ENCODE measurements around the gene NPFF. TPM values are rescaled to one million over a fixed set of nuclear protein-coding genes. Genes with fewer than 3 reads are reported as not detected.

The NPFF gene
- total RNA-seq, 1 experiment from 2014 or later, result 0.59 TPM

- TF ChIP-seq ZNF423 (CRISPR knock-in tag; IDR thresholded peaks at IDR 0.05) (no peak), ZNF219 (CRISPR knock-in tag; IDR thresholded peaks at IDR 0.05; ENCODE audit: borderline replicate concordance) (no peak)
Observed at GRCh38 chr12:53523131-53523530, 15.8 kb upstream of the NPFF start (continued).

- CTCF ChIA-PET, result interaction anchor here (1.1 to 1.2 kb wide), 3 partner anchors 10 to 197 kb away, joined by 3 to 6 read pairs (median 4); partner anchors contain the start of gene AAAS
- Mint-ChIP-seq H3K27ac (no peak overlapping the region), H3K9me3 (no peaks in the 10 kb centered on the region), H3K4me1 (peaks cover 8% of the 10 kb centered on the region), H3K27me3 (ENCODE audit: low read depth) (no peaks in the 10 kb centered on the region), H3K4me3 (no peak overlapping the region), H3K36me3 (peaks cover 18% of the 10 kb centered on the region)
- DNase-seq (ENCODE audit: low spot score) (no peak), ATAC-seq (no peak)
- TF ChIP-seq GRHL2 (CRISPR knock-in tag; IDR thresholded peaks at IDR 0.05; ENCODE audit: insufficient replicate concordance, severe bottlenecking), result no peak
- no peak for TF ChIP-seq EMX1 (CRISPR knock-in tag; IDR thresholded peaks at IDR 0.05)
- no peak for TF ChIP-seq ZNF121 (CRISPR knock-in tag; IDR thresholded peaks at IDR 0.05)
- TF ChIP-seq ARID4B (CRISPR knock-in tag; IDR thresholded peaks at IDR 0.05; ENCODE audit: borderline replicate concordance), result no peak
- no peak for TF ChIP-seq PREB (CRISPR knock-in tag; IDR thresholded peaks at IDR 0.05; ENCODE audit: borderline replicate concordance)
- TF ChIP-seq RELA (CRISPR knock-in tag; IDR thresholded peaks at IDR 0.05; ENCODE audit: borderline replicate concordance), result no peak
- TF ChIP-seq USF1 (CRISPR knock-in tag; IDR thresholded peaks at IDR 0.05), result no peak
- TF ChIP-seq RORB (CRISPR knock-in tag; IDR thresholded peaks at IDR 0.05), result no peak
- TF ChIP-seq MLX (CRISPR knock-in tag; IDR thresholded peaks at IDR 0.05), result no peak
- no peak for TF ChIP-seq ZSCAN18 (CRISPR knock-in tag; IDR thresholded peaks at IDR 0.05)
- no peak for TF ChIP-seq FOXK1 (CRISPR knock-in tag; IDR thresholded peaks at IDR 0.05)
- POLR2A ChIA-PET, result no interaction called here
Observed at GRCh38 chr12:53518381-53518780, 11.1 kb upstream of the NPFF start.

GRCh38 chr12:53516758-53517455 is 9.6 kb upstream of the NPFF start:
- H3K27ac Mint-ChIP-seq, result no peak overlapping the region
- peaks cover 8% of the 10 kb centered on the region for H3K4me1 Mint-ChIP-seq
- no peaks in the 10 kb centered on the region for H3K9me3 Mint-ChIP-seq
- CTCF ChIA-PET, result interaction anchor here (0.6 to 1.0 kb wide), 2 partner anchors 35 to 144 kb away, joined by 3 read pairs; no protein-coding TSS in a partner anchor
- DNase-seq (ENCODE audit: low spot score), result no peak
- H3K4me3 Mint-ChIP-seq, result no peak overlapping the region
- H3K27me3 Mint-ChIP-seq (ENCODE audit: low read depth), result no peaks in the 10 kb centered on the region
- H3K36me3 Mint-ChIP-seq, result peaks cover 12% of the 10 kb centered on the region
- ATAC-seq, result no peak
- TF ChIP-seq TP53 (CRISPR knock-in tag; IDR thresholded peaks at IDR 0.05) (no peak), GTF2I (CRISPR knock-in tag; conservative IDR thresholded peaks at IDR 0.05) (no peak), NR2C2 (CRISPR knock-in tag; IDR thresholded peaks at IDR 0.05) (no peak), ATF2 (CRISPR knock-in tag; IDR thresholded peaks at IDR 0.05; ENCODE audit: borderline replicate concordance, low read depth) (no peak), ATF6 (CRISPR knock-in tag; IDR thresholded peaks at IDR 0.05) (no peak), NFATC4 (CRISPR knock-in tag; IDR thresholded peaks at IDR 0.05) (no peak), ZBTB21 (CRISPR knock-in tag; IDR thresholded peaks at IDR 0.05; ENCODE audit: borderline replicate concordance) (no peak), SMAD4 (CRISPR knock-in tag; IDR thresholded peaks at IDR 0.05) (no peak), NR1H2 (CRISPR knock-in tag; IDR thresholded peaks at IDR 0.05) (no peak)
- POLR2A ChIA-PET, result interaction anchor here (2.2 kb wide), 1 partner anchor 16 kb away, joined by 7 read pairs; the partner anchor contains the start of gene TARBP2
